ENCODE results near the gene TSPEAR. TPM values are rescaled to one million over a fixed set of nuclear protein-coding genes. Genes with fewer than 3 reads are reported as not detected.

The TSPEAR gene
- polyA plus RNA-seq, 6 donors from 2014 or later, result not detected

GRCh38 chr21:44751186-44751798 is 39.9 kb upstream of the TSPEAR start:
- DNase-seq, result no peak
- peaks cover 9 to 40% (median 28%) of the 10 kb centered on the region in 3 donors for H3K27me3 Mint-ChIP-seq
- no peak for ATAC-seq (ENCODE audit: low read depth in 2 of 2)
- peaks cover 0 to 15% of the 10 kb centered on the region in 2 donors for H3K36me3 Mint-ChIP-seq
- peaks cover 0 to 13% (median 5%) of the 10 kb centered on the region in 7 donors for H3K9me3 Mint-ChIP-seq
- no peak overlapping the region for H3K4me3 Mint-ChIP-seq
- no peak overlapping the region for H3K27ac Mint-ChIP-seq
- no peaks in the 10 kb centered on the region for H3K4me1 Mint-ChIP-seq

- no peak for DNase-seq
- Mint-ChIP-seq H3K9me3 (peaks cover 0 to 13% (median 5%) of the 10 kb centered on the region in 7 donors), H3K4me1 (no peaks in the 10 kb centered on the region)
Measured at GRCh38 chr21:44750675-44751025, 39.3 kb upstream of the TSPEAR start.

GRCh38 chr21:44749759-44750674 is 38.6 kb upstream of the TSPEAR start:
- DNase-seq, result no peak
- Mint-ChIP-seq H3K27ac (no peak overlapping the region), H3K36me3 (peaks cover 0 to 13% of the 10 kb centered on the region in 2 donors), H3K9me3 (peaks cover 0 to 11% (median 4%) of the 10 kb centered on the region in 7 donors), H3K4me3 (no peak overlapping the region), H3K27me3 (peaks cover 9 to 45% (median 28%) of the 10 kb centered on the region in 3 donors), H3K4me1 (no peaks in the 10 kb centered on the region)
- ATAC-seq (ENCODE audit: low read depth in 2 of 2), result no peak

More at GRCh38 chr21:44750675-44751025, 39.3 kb upstream of the TSPEAR start:
- peaks cover 0 to 15% of the 10 kb centered on the region in 2 donors for H3K36me3 Mint-ChIP-seq
- H3K27me3 Mint-ChIP-seq, result peaks cover 9 to 44% (median 28%) of the 10 kb centered on the region in 3 donors
- ATAC-seq (ENCODE audit: low read depth in 2 of 2), result no peak
- H3K4me3 Mint-ChIP-seq, result no peak overlapping the region
- peak overlapping the region in 1 of 6 donors; percentile 45 for H3K27ac Mint-ChIP-seq

GRCh38 chr21:44749116-44749758 is 37.9 kb upstream of the TSPEAR start:
- Mint-ChIP-seq H3K9me3 (peaks cover 0 to 7% (median 0%) of the 10 kb centered on the region in 7 donors), H3K27ac (no peak overlapping the region), H3K27me3 (peaks cover 13 to 45% (median 28%) of the 10 kb centered on the region in 3 donors), H3K4me1 (no peaks in the 10 kb centered on the region), H3K4me3 (no peak overlapping the region), H3K36me3 (peaks cover 0 to 8% of the 10 kb centered on the region in 2 donors)
- ATAC-seq (ENCODE audit: low read depth in 2 of 2) (no peak), DNase-seq (no peak)

GRCh38 chr21:44748621-44749020 is 37.2 kb upstream of the TSPEAR start:
- H3K4me1 Mint-ChIP-seq, result no peaks in the 10 kb centered on the region

GRCh38 chr21:44742418-44743153 is 31.2 kb upstream of the TSPEAR start:
- Mint-ChIP-seq H3K4me1 (no peaks in the 10 kb centered on the region), H3K27ac (peak overlapping the region in 1 of 6 donors; percentile 11), H3K4me3 (no peak overlapping the region), H3K9me3 (peaks cover 10 to 51% (median 30%) of the 10 kb centered on the region in 7 donors), H3K36me3 (peaks cover 4 to 30% of the 10 kb centered on the region in 2 donors), H3K27me3 (peaks cover 15 to 32% (median 25%) of the 10 kb centered on the region in 3 donors)
- ATAC-seq (ENCODE audit: low read depth in 2 of 2) (no peak), DNase-seq (no peak)

More at GRCh38 chr21:44748621-44749020, 37.2 kb upstream of the TSPEAR start:
- H3K36me3 Mint-ChIP-seq, result peaks cover 0 to 8% of the 10 kb centered on the region in 2 donors
- ATAC-seq (ENCODE audit: low read depth in 2 of 2), result no peak
- DNase-seq, result no peak
- H3K4me3 Mint-ChIP-seq, result no peak overlapping the region
- peaks cover 13 to 45% (median 28%) of the 10 kb centered on the region in 3 donors for H3K27me3 Mint-ChIP-seq
- no peak overlapping the region for H3K27ac Mint-ChIP-seq
- peaks cover 0 to 7% (median 1%) of the 10 kb centered on the region in 7 donors for H3K9me3 Mint-ChIP-seq

GRCh38 chr21:44741921-44742320 is 30.5 kb upstream of the TSPEAR start:
- no peak for ATAC-seq (ENCODE audit: low read depth in 2 of 2)
- peaks cover 15 to 57% (median 35%) of the 10 kb centered on the region in 7 donors for H3K9me3 Mint-ChIP-seq
- H3K27ac Mint-ChIP-seq, result no peak overlapping the region
- peaks cover 4 to 37% of the 10 kb centered on the region in 2 donors for H3K36me3 Mint-ChIP-seq
- H3K27me3 Mint-ChIP-seq, result peaks cover 11 to 33% (median 30%) of the 10 kb centered on the region in 3 donors
- DNase-seq, result no peak
- H3K4me3 Mint-ChIP-seq, result no peak overlapping the region
- H3K4me1 Mint-ChIP-seq, result no peaks in the 10 kb centered on the region

GRCh38 chr21:44740742-44741141 is 29.4 kb upstream of the TSPEAR start:
- H3K9me3 Mint-ChIP-seq, result peaks cover 15 to 66% (median 40%) of the 10 kb centered on the region in 7 donors
- H3K4me3 Mint-ChIP-seq, result no peak overlapping the region
- peaks cover 11 to 37% (median 33%) of the 10 kb centered on the region in 3 donors for H3K27me3 Mint-ChIP-seq
- DNase-seq, result no peak
- H3K4me1 Mint-ChIP-seq, result no peaks in the 10 kb centered on the region
- no peak overlapping the region for H3K27ac Mint-ChIP-seq
- peaks cover 4 to 44% of the 10 kb centered on the region in 2 donors for H3K36me3 Mint-ChIP-seq
- ATAC-seq (ENCODE audit: low read depth in 2 of 2), result no peak

- H3K36me3 Mint-ChIP-seq, result peaks cover 4 to 44% of the 10 kb centered on the region in 2 donors
- peaks cover 15 to 70% (median 47%) of the 10 kb centered on the region in 7 donors for H3K9me3 Mint-ChIP-seq
- ATAC-seq (ENCODE audit: low read depth in 2 of 2) (no peak), DNase-seq (no peak)
- peaks cover 8 to 39% (median 33%) of the 10 kb centered on the region in 3 donors for H3K27me3 Mint-ChIP-seq
- H3K27ac Mint-ChIP-seq, result no peak overlapping the region
- no peaks in the 10 kb centered on the region for H3K4me1 Mint-ChIP-seq
- no peak overlapping the region for H3K4me3 Mint-ChIP-seq
Measured at GRCh38 chr21:44739316-44739715, 27.9 kb upstream of the TSPEAR start.

GRCh38 chr21:44738621-44739020 is 27.2 kb upstream of the TSPEAR start:
- H3K9me3 Mint-ChIP-seq, result peaks cover 15 to 66% (median 49%) of the 10 kb centered on the region in 7 donors
- no peak for ATAC-seq (ENCODE audit: low read depth in 2 of 2)
- no peak overlapping the region for H3K4me3 Mint-ChIP-seq
- peaks cover 8 to 40% (median 33%) of the 10 kb centered on the region in 3 donors for H3K27me3 Mint-ChIP-seq
- peaks cover 4 to 44% of the 10 kb centered on the region in 2 donors for H3K36me3 Mint-ChIP-seq
- no peak overlapping the region for H3K27ac Mint-ChIP-seq
- no peak for DNase-seq
- no peaks in the 10 kb centered on the region for H3K4me1 Mint-ChIP-seq

- H3K27me3 Mint-ChIP-seq, result peaks cover 12 to 46% (median 33%) of the 10 kb centered on the region in 3 donors
- peaks cover 4 to 44% of the 10 kb centered on the region in 2 donors for H3K36me3 Mint-ChIP-seq
- DNase-seq (no peak), ATAC-seq (ENCODE audit: low read depth in 2 of 2) (no peak)
- H3K4me1 Mint-ChIP-seq, result no peaks in the 10 kb centered on the region
- peaks cover 15 to 66% (median 46%) of the 10 kb centered on the region in 7 donors for H3K9me3 Mint-ChIP-seq
- H3K4me3 Mint-ChIP-seq, result peak overlapping the region in 1 of 8 donors; percentile 27
- H3K27ac Mint-ChIP-seq, result peak overlapping the region in 1 of 6 donors; percentile 30
Measured at GRCh38 chr21:44737706-44738354, 26.5 kb upstream of the TSPEAR start.

- H3K36me3 Mint-ChIP-seq, result peaks cover 4 to 51% of the 10 kb centered on the region in 2 donors
- H3K27ac Mint-ChIP-seq, result no peak overlapping the region
- peaks cover 15 to 63% (median 41%) of the 10 kb centered on the region in 7 donors for H3K9me3 Mint-ChIP-seq
- no peaks in the 10 kb centered on the region for H3K4me1 Mint-ChIP-seq
- no peak for ATAC-seq (ENCODE audit: low read depth in 2 of 2)
- no peak overlapping the region for H3K4me3 Mint-ChIP-seq
- H3K27me3 Mint-ChIP-seq, result peaks cover 13 to 58% (median 43%) of the 10 kb centered on the region in 3 donors
- DNase-seq, result no peak
Measured at GRCh38 chr21:44736291-44737004, 25.1 kb upstream of the TSPEAR start.
